GM13976 (cell line): ENCODE results near the gene BTNL9.

Experiments
- DNase-seq: peaks from one replicate; pipeline ENCODE4 v3.0.0; 2012; ENCODE audit warnings: low spot score
- in situ Hi-C: fragments of 300-500 bp; cut with MboI; formaldehyde crosslinking; loops from one replicate; pipeline ENCODE4 v1.12.0; 2022; ENCODE audit warnings: low sequenced_read_pairs, mixed read lengths, inconsistent platforms; ENCODE audit not compliant: unreplicated experiment
- TF ChIP-seq, protein P1 (sequence below): IDR thresholded peaks from 2 replicates; pipeline ENCODE4 v1.5.1; 2012; ENCODE audit warnings: borderline replicate concordance, mild to moderate bottlenecking; ENCODE audit not compliant: insufficient read depth; ENCODE audit errors: extremely low read depth, missing control alignments, control extremely low read depth

Gene BTNL9

DNA sequence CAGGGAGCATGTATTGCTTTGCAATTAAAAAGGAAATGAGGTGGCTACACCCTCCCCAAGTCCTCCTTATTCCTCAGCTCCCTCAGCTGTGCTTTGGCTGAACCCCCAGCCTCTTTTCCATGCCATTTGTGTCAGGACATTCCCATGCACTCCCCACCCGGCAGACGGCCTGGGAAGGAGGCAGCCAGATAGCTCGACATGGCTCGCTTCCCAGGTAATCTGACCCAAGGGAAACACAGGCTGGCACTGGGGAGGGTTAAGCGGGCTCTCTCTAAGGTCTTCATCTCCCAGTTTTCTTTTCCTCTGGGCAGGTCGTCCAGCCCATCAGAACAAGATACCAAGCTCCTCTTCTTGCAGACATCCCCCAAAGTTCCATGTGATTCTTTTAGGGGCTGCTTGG is 31.2 kb downstream of the BTNL9 start:
- TF ChIP-seq, protein P1, sequence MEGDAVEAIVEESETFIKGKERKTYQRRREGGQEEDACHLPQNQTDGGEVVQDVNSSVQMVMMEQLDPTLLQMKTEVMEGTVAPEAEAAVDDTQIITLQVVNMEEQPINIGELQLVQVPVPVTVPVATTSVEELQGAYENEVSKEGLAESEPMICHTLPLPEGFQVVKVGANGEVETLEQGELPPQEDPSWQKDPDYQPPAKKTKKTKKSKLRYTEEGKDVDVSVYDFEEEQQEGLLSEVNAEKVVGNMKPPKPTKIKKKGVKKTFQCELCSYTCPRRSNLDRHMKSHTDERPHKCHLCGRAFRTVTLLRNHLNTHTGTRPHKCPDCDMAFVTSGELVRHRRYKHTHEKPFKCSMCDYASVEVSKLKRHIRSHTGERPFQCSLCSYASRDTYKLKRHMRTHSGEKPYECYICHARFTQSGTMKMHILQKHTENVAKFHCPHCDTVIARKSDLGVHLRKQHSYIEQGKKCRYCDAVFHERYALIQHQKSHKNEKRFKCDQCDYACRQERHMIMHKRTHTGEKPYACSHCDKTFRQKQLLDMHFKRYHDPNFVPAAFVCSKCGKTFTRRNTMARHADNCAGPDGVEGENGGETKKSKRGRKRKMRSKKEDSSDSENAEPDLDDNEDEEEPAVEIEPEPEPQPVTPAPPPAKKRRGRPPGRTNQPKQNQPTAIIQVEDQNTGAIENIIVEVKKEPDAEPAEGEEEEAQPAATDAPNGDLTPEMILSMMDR = no peak
- in situ Hi-C loops = no loop called here
- DNase-seq = no peak

GRCh38 chr5:181076920-181077319 is 36.9 kb downstream of the BTNL9 start:
- TF ChIP-seq, protein P1 = no peak
- in situ Hi-C loops = no loop called here
- no peak for DNase-seq

DNA sequence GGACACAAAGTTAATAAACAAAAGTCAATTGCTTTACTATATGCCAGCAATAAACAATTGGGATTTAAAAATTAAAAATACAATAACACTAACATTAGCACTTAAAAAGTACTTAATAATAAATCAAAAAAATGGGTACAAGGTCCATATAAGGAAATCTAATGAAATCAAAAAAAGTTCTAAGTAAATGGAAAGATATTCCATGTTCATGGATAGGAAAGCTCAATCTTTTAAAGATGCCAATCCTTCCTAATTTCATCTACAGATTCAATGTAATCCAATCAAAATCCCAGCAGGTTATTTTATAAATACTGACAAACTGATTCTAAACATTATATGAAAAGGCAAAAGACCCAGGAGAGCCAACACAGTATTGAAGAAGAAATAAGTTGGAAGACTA is 41.9 kb downstream of the BTNL9 start:
- no peak for DNase-seq
- TF ChIP-seq, protein P1 = no peak
- in situ Hi-C loops = no loop called here

DNA sequence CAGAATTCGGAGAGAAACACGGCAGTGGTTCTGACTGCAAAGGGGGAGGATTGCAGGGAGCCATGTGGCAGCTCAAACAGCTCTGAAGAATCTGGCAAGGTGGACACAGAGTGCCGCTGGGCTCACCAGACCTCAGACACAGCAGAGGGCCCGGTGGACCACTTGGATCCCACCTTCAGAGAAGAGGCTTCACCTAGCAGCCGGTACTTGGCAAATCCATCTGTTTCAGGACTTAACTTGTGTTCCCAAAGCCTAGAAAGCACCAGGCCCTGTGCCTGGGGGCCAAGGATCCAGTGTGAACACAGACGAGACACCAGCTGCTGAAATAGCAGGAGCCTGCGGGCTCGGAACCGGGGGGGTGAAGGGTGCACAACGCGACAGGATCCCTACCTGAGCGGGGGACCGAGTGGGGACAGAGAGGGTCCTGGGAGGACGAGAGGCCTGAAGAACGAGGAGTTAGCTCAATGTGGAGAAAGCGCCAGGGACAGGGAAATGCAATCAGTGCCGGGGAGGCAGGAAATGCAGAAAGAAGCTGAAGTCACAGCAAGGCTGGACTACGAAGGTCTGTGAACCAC is 44.6 kb downstream of the BTNL9 start:
- in situ Hi-C loops = no loop called here
- peak; percentile 8 for DNase-seq
- TF ChIP-seq, protein P1 = no peak

GRCh38 chr5:181086026-181086883 is 46.2 kb downstream of the BTNL9 start:
- no peak for DNase-seq
- in situ Hi-C loops = no loop called here
- TF ChIP-seq, protein P1 = no peak

DNA sequence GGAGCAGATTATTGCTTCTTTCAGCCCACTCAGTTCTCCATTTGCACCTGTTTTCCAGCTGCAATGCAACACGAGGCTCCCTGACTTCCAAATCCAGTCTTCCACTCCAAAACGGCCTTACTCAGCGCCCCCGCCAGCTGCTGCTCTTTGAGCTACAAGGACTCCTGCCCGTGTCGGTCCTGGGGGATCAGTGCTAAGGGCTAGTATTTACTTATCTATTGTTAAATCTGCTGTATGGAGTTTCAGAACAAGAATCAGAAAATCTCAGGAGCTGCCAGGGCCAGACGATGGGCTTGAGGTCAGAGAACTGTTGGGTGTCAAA is 46.8 kb downstream of the BTNL9 start:
- in situ Hi-C loops = no loop called here
- TF ChIP-seq, protein P1 = no peak
- no peak for DNase-seq

- TF ChIP-seq, protein P1 = no peak
- no peak for DNase-seq
- in situ Hi-C loops = no loop called here
Measured at GRCh38 chr5:181087309-181087708, 47.2 kb downstream of the BTNL9 start.
